ENCODE measurements around the gene HNRNPK.
A peak's percentile ranks its signal among the peaks of the same experiment; 100 is the strongest.
"Not testable (repeated sequence)": the region's sequence is repeated elsewhere in the genome, so short reads cannot be mapped to it uniquely, and the experiment has no call there.

The HNRNPK gene

GRCh38 chr9:83976372-83976771 is 3.6 kb downstream of the HNRNPK start:
- DNase-seq (ENCODE audit: low spot score) = no peak

- DNase-seq (ENCODE audit: low spot score) = no peak
Observed at GRCh38 chr9:83975300-83975699, 4.7 kb downstream of the HNRNPK start.

- DNase-seq (ENCODE audit: low spot score) = no peak
Observed at GRCh38 chr9:83972286-83972685, 7.7 kb downstream of the HNRNPK start.

- no peak for DNase-seq (ENCODE audit: low spot score)
Observed at GRCh38 chr9:83971485-83971884, 8.5 kb downstream of the HNRNPK start.

GRCh38 chr9:83969602-83970001 is 10.4 kb downstream of the HNRNPK start:
- no peak for DNase-seq (ENCODE audit: low spot score)

- no peak for DNase-seq (ENCODE audit: low spot score)
Observed at GRCh38 chr9:83967073-83967472, 12.9 kb downstream of the HNRNPK start.

GRCh38 chr9:83966209-83966582 is 13.8 kb downstream of the HNRNPK start:
- DNase-seq (ENCODE audit: low spot score) = no peak

GRCh38 chr9:83965350-83966208 is 14.4 kb downstream of the HNRNPK start:
- DNase-seq (ENCODE audit: low spot score) = no peak

GRCh38 chr9:83964973-83965349 is 15.1 kb downstream of the HNRNPK start:
- DNase-seq (ENCODE audit: low spot score) = no peak

GRCh38 chr9:83962165-83962564 is 17.9 kb downstream of the HNRNPK start:
- no peak for DNase-seq (ENCODE audit: low spot score)

GRCh38 chr9:83960991-83961390 is 19.0 kb downstream of the HNRNPK start:
- DNase-seq (ENCODE audit: low spot score) = no peak

- DNase-seq (ENCODE audit: low spot score) = no peak
Observed at GRCh38 chr9:83959061-83959460, 21.0 kb downstream of the HNRNPK start.

GRCh38 chr9:83957248-83957513 is 22.8 kb downstream of the HNRNPK start:
- no peak for DNase-seq (ENCODE audit: low spot score)

GRCh38 chr9:83956436-83957247 is 23.4 kb downstream of the HNRNPK start:
- peak; percentile 72 for DNase-seq (ENCODE audit: low spot score)

- DNase-seq (ENCODE audit: low spot score) = no peak
Observed at GRCh38 chr9:83956086-83956435, 24.0 kb downstream of the HNRNPK start.

GRCh38 chr9:83948096-83948495 is 31.9 kb downstream of the HNRNPK start:
- DNase-seq (ENCODE audit: low spot score) = not testable (repeated sequence)

GRCh38 chr9:83940590-83941303 is 39.3 kb downstream of the HNRNPK start:
- no peak for DNase-seq (ENCODE audit: low spot score)

- peak; percentile 61 for DNase-seq (ENCODE audit: low spot score)
Observed at GRCh38 chr9:83937861-83938455, 42.1 kb downstream of the HNRNPK start.

- DNase-seq (ENCODE audit: low spot score) = no peak
Observed at GRCh38 chr9:83936523-83936922, 43.5 kb downstream of the HNRNPK start.

- peak; percentile 46 for DNase-seq (ENCODE audit: low spot score)
Observed at GRCh38 chr9:83935276-83935935, 44.6 kb downstream of the HNRNPK start.

GRCh38 chr9:83934569-83935275 is 45.3 kb downstream of the HNRNPK start:
- DNase-seq (ENCODE audit: low spot score) = no peak
